A549 (cell line): Measurements from ENCODE around the gene LNX2. TPM values are rescaled to one million over a fixed set of nuclear protein-coding genes. Genes with fewer than 3 reads are reported as not detected.

Source experiments
- ATAC-seq, 2 experiments: fragments of 200-7000 bp in 1 of 2; fragments of >200 bp in 1 of 2; cut with Nextera tagmentation in 1 of 2; cut with Tn5 transposase in 1 of 2; 3 replicates each; pipeline versions ENCODE4 v1.8.0 to v1.9.1; 2018 to 2020; ENCODE audit warnings: mild to moderate bottlenecking in 1 of 2, moderate library complexity in 1 of 2
- CTCF ChIA-PET: fragments of 300-600 bp; sonication (Branson Sonifier 250); formaldehyde crosslinking; extraction: SDS; loops from one replicate; lab custom pipeline; 2021; ENCODE audit warnings: antibody characterized with exemption, inconsistent platforms; lab: Yijun Ruan, JAX
- POLR2A ChIA-PET: fragments of 350-600 bp; formaldehyde crosslinking; extraction: SDS; loops from one replicate; lab custom pipeline; 2021; ENCODE audit warnings: antibody characterized with exemption, inconsistent platforms; lab: Yijun Ruan, JAX
- DNase-seq, 2 experiments: peaks; one replicate each; pipeline versions ENCODE4 v3.0.0 to v3.0.0-alpha.2; 2011 to 2016; ENCODE audit warnings: low read depth in 1 of 2, low spot score in 1 of 2
- FAIRE-seq: peaks from 2 replicates; lab custom pipeline; 2011; peaks lifted over from hg19 to GRCh38; lab: Jason Lieb, UNC
- H3K27ac ChIP-seq, 2 experiments: fragments of >200 bp; sonication (Bioruptor Twin); formaldehyde crosslinking; 3 replicates each; pipeline ENCODE4 v1.5.1; 2016 to 2017
- H3K4me1 ChIP-seq: fragments of >200 bp; sonication (Bioruptor Twin); formaldehyde crosslinking; 3 replicates; pipeline ENCODE4 v1.6.1; 2016
- H3K4me2 ChIP-seq: fragments of >200 bp; sonication (Bioruptor Twin); formaldehyde crosslinking; 3 replicates; pipeline ENCODE4 v1.6.1; 2016
- H3K4me3 ChIP-seq: fragments of >200 bp; sonication (Bioruptor Twin); formaldehyde crosslinking; 3 replicates; pipeline ENCODE4 v1.5.1; 2016
- H3K9me3 ChIP-seq: fragments of >200 bp; sonication (Bioruptor Twin); formaldehyde crosslinking; 3 replicates; pipeline ENCODE4 v1.6.1; 2016
- CHD2 ChIP-seq: fragments of 150-350 bp; IDR thresholded peaks from 2 replicates; pipeline ENCODE4 v1.6.1; 2014; ENCODE audit warnings: low read length; ENCODE audit not compliant: partially characterized antibody
- CTCF ChIP-seq: fragments of >200 bp; sonication (Bioruptor Twin); formaldehyde crosslinking; IDR thresholded peaks from 3 replicates; pipeline ENCODE4 v1.5.1; 2016
- EHF ChIP-seq: fragments of 250-450 bp; sonication (Bioruptor Pico); IDR thresholded peaks from 2 replicates; pipeline ENCODE4 v1.5.0; 2020; ENCODE audit warnings: mild to moderate bottlenecking
- EHMT2 ChIP-seq: fragments of 200-600 bp; sonication (generic); IDR thresholded peaks from 2 replicates; pipeline ENCODE4 v1.6.1; 2016; ENCODE audit warnings: antibody characterized with exemption, low read depth, mild to moderate bottlenecking, moderate library complexity
- EP300 ChIP-seq, 2 experiments: fragments of >200 bp; sonication (Bioruptor Twin); formaldehyde crosslinking; IDR thresholded peaks; 2 replicates in 1 of 2; 3 replicates in 1 of 2; pipeline ENCODE4 v1.6.1; 2016 to 2017
- ESRRA ChIP-seq: fragments of 150-350 bp; IDR thresholded peaks from 2 replicates; pipeline ENCODE4 v1.6.1; 2014; ENCODE audit warnings: mild to moderate bottlenecking, low read length, borderline replicate concordance
- FOSB ChIP-seq: fragments of 250-450 bp; sonication (Bioruptor Pico); IDR thresholded peaks from 2 replicates; pipeline ENCODE4 v1.5.0; 2020; ENCODE audit warnings: mild to moderate bottlenecking, moderate library complexity
- FOSL2 ChIP-seq, 2 experiments: fragments of 450-650 bp in 1 of 2; fragments of >200 bp in 1 of 2; sonication (Bioruptor Twin) in 1 of 2; formaldehyde crosslinking; IDR thresholded peaks; 2 replicates each; pipeline versions ENCODE4 v1.5.0 to v1.6.1; 2016 to 2020; ENCODE audit warnings: mild to moderate bottlenecking in 1 of 2, moderate library complexity in 1 of 2
- HES2 ChIP-seq: fragments of >200 bp; sonication (Bioruptor Twin); formaldehyde crosslinking; IDR thresholded peaks from 2 replicates; pipeline ENCODE4 v1.6.1; 2016
- HEYL ChIP-seq: fragments of 250-450 bp; sonication (Bioruptor Pico); IDR thresholded peaks from 2 replicates; pipeline ENCODE4 v1.8.0; 2021; ENCODE audit warnings: mild to moderate bottlenecking, moderate library complexity
- HOXA7 ChIP-seq: fragments of 250-450 bp; sonication (Bioruptor Pico); IDR thresholded peaks from 2 replicates; pipeline ENCODE4 v1.5.0; 2020; ENCODE audit warnings: mild to moderate bottlenecking, moderate library complexity
- HOXB5 ChIP-seq: fragments of 250-450 bp; sonication (Bioruptor Pico); IDR thresholded peaks from 2 replicates; pipeline ENCODE4 v1.5.0; 2020; ENCODE audit warnings: mild to moderate bottlenecking, moderate library complexity
- KDM1A ChIP-seq: fragments of 200-600 bp; sonication (generic); IDR thresholded peaks from 2 replicates; pipeline ENCODE4 v1.6.1; 2016; ENCODE audit warnings: low read depth, mild to moderate bottlenecking
- MAZ ChIP-seq: fragments of 150-350 bp; IDR thresholded peaks from 2 replicates; pipeline ENCODE4 v1.6.1; 2014; ENCODE audit warnings: antibody characterized with exemption, low read depth, low read length, borderline replicate concordance
- NFE2L2 ChIP-seq: fragments of 150-350 bp; conservative IDR thresholded peaks from 2 replicates; pipeline ENCODE4 v1.6.1; 2014; ENCODE audit warnings: low read length
- NR3C1 ChIP-seq: fragments of >200 bp; sonication (Bioruptor Twin); formaldehyde crosslinking; IDR thresholded peaks from 3 replicates; pipeline ENCODE4 v1.6.1; 2017
- PBX3 ChIP-seq: IDR thresholded peaks from 2 replicates; pipeline ENCODE4 v1.6.1; 2012
- POLR2A ChIP-seq: IDR thresholded peaks from 2 replicates; pipeline ENCODE4 v1.6.1; 2012; ENCODE audit warnings: mild to moderate bottlenecking, low read length
- RAD21 ChIP-seq, 2 experiments: fragments of >200 bp in 1 of 2; sonication (Bioruptor Twin) in 1 of 2; formaldehyde crosslinking in 1 of 2; IDR thresholded peaks in 1 of 2; conservative IDR thresholded peaks in 1 of 2; 2 replicates in 1 of 2; 3 replicates in 1 of 2; pipeline ENCODE4 v1.6.1; 2012 to 2018; ENCODE audit warnings: inconsistent platforms in 1 of 2
- RARB ChIP-seq: fragments of 250-450 bp; sonication (Bioruptor Pico); IDR thresholded peaks from 2 replicates; pipeline ENCODE4 v1.8.0; 2021; ENCODE audit warnings: mild to moderate bottlenecking, moderate library complexity
- RCOR1 ChIP-seq: fragments of 150-350 bp; IDR thresholded peaks from 2 replicates; pipeline ENCODE4 v1.6.1; 2014; ENCODE audit warnings: antibody characterized with exemption, low read length, low read depth
- SMC3 ChIP-seq: fragments of >200 bp; sonication (Bioruptor Twin); formaldehyde crosslinking; IDR thresholded peaks from 3 replicates; pipeline ENCODE4 v1.6.1; 2018; ENCODE audit warnings: inconsistent platforms
- ZFP36 ChIP-seq: fragments of 450-650 bp; IDR thresholded peaks from 2 replicates; pipeline ENCODE4 v1.6.1; 2014; ENCODE audit warnings: borderline replicate concordance; ENCODE audit not compliant: partially characterized antibody
- WGBS: methylation state at CpG from one replicate; pipeline ENCODE4 v1.1.6; 2017; ENCODE audit errors: missing lambda C conversion rate; 5-methylcytosine and 5-hydroxymethylcytosine counted together
- polyA plus RNA-seq, 4 experiments: library from polyadenylated mRNA; depleted of rRNA in 3 of 4; stranded (reverse); fragments of >200 nt; fragmentation: RNase III in 1 of 4; extraction: RNeasy Plus Mini Kit Qiagen cat#74134 plus additional on column Dnase treatment in 1 of 4; gene quantifications; 2 replicates in 3 of 4; 3 replicates in 1 of 4; pipeline ENCODE4 v1.2.3, GENCODE V29; 2011 to 2017

The LNX2 gene
- polyA plus RNA-seq, 2 of the 4 experiments (the other 2 are of a cell fraction), result 3.3 to 6.3 TPM

GRCh38 chr13:27549406-27549981 lies 70.8 kb downstream of the LNX2 start:
- FAIRE-seq (no peak), DNase-seq (peak in 1 of 2 experiments; percentile 36), ATAC-seq (peak in 1 of 2 experiments; percentile 72; a peak in 3 of 6 replicates)
- Histone ChIP-seq H3K27ac (no peak overlapping the region), H3K4me2 (peak overlapping the region; percentile 30), H3K4me3 (no peak overlapping the region), H3K9me3 (no peaks in the 10 kb centered on the region), H3K4me1 (peaks cover 13% of the 10 kb centered on the region; the same call in 2 of the 3 replicates)
- TF ChIP-seq CTCF, result no peak
- TF ChIP-seq NFE2L2, result no peak
- no peak for TF ChIP-seq FOSL2 (IDR thresholded peaks at IDR 0.05)
- TF ChIP-seq FOSL2 (CRISPR knock-in tag; IDR thresholded peaks at IDR 0.05), result no peak
- TF ChIP-seq RCOR1, result no peak
- 69% methylated on average over 8 of the region's 8 CpGs for WGBS
- ChIA-PET POLR2A (no interaction called here), CTCF (interaction anchor here (0.6 to 0.9 kb wide), 2 partner anchors 16 to 514 kb away, joined by 3 read pairs; no protein-coding TSS in a partner anchor)

- ATAC-seq (no peak), FAIRE-seq (no peak), DNase-seq (no peak)
- H3K9me3 ChIP-seq, result no peaks in the 10 kb centered on the region
- no peak overlapping the region for H3K4me2 ChIP-seq
- H3K27ac ChIP-seq, result no peak overlapping the region
- TF ChIP-seq CHD2, result no peak
- no peak for TF ChIP-seq EP300 (IDR thresholded peaks at IDR 0.05)
- no peak for TF ChIP-seq EHF (CRISPR knock-in tag)
- TF ChIP-seq HEYL (CRISPR knock-in tag), result no peak
- TF ChIP-seq CTCF, result no peak
- no peak for TF ChIP-seq ESRRA
- no peak for TF ChIP-seq RARB (CRISPR knock-in tag)
- TF ChIP-seq PBX3, result no peak
- TF ChIP-seq EHMT2, result no peak
- 71% methylated on average over 3 of the region's 3 CpGs for WGBS
- no peak overlapping the region for H3K4me3 ChIP-seq
- no peaks in the 10 kb centered on the region for H3K4me1 ChIP-seq
- ChIA-PET CTCF (interaction anchor here (1.0 to 1.5 kb wide), 2 partner anchors 9 to 10 kb away, joined by 5 to 8 read pairs; no protein-coding TSS in a partner anchor), POLR2A (no interaction called here)
Observed at GRCh38 chr13:27542220-27542619, 78.1 kb downstream of the LNX2 start.

GRCh38 chr13:27541386-27541785 lies 78.9 kb downstream of the LNX2 start:
- ChIA-PET CTCF (interaction anchor here (1.2 to 2.3 kb wide), 5 partner anchors 8 to 443 kb away, joined by 3 to 8 read pairs (median 4); no protein-coding TSS in a partner anchor), POLR2A (no interaction called here)
- no peaks in the 10 kb centered on the region for H3K9me3 ChIP-seq
- H3K27ac ChIP-seq, result no peak overlapping the region
- ATAC-seq (no peak), FAIRE-seq (no peak), DNase-seq (no peak)
- 80% methylated on average over 3 of the region's 3 CpGs for WGBS
- no peak overlapping the region for H3K4me3 ChIP-seq
- no peak overlapping the region for H3K4me2 ChIP-seq
- no peaks in the 10 kb centered on the region for H3K4me1 ChIP-seq
- TF ChIP-seq HEYL (CRISPR knock-in tag) (no peak), SMC3 (no peak), HOXB5 (CRISPR knock-in tag) (no peak), RARB (CRISPR knock-in tag) (no peak), NR3C1 (no peak), NFE2L2 (no peak), EHF (CRISPR knock-in tag) (no peak), KDM1A (no peak), POLR2A (no peak), FOSB (CRISPR knock-in tag) (no peak), EHMT2 (no peak), MAZ (no peak), HES2 (no peak), ZFP36 (no peak), RAD21 (conservative IDR thresholded peaks at IDR 0.05 in 1 of 2, IDR thresholded peaks at IDR 0.05 in 1 of 2) (no peak), ESRRA (no peak), HOXA7 (CRISPR knock-in tag) (no peak)
